ENCODE measurements around the gene EPHA4. TPM values are rescaled to one million over a fixed set of nuclear protein-coding genes. Genes with fewer than 3 reads are reported as not detected.

EPHA4 gene
- total and polyA plus RNA-seq, 2 donors (not counting 1 experiment from before 2014, with no cell fraction given), result 9.6 to 21.0 TPM

DNA sequence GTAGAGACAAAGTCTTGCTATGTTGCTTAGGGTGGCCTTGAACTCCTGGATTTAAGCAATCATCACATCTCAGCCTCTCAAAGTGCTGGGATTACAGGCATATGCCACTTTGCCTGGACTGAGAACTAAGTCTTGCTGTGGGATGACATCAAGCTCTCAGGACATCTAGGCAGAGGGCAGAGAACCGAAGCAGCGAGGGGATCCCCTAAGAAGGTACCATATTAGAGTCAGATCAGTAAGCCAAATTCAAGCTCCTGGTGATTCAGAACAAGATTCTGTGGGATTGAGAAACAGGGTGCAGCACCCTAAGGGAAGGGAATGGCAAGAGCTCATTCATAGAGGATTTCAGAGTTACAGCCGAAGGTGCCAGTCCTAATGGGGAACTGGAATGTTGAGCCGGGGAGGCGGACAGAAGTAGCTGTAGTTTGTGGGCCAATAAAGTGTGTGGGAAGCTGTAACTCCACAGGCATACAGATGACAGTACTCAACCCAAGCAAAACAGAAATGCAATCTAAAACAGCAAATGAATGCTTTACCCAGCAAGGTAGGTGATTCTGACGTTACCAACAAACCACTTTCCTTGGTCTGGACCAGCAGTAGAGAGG lies 30.9 kb downstream of the EPHA4 start:
- DNase-seq (ENCODE audit: low read depth in 2 of 2), result no peak
- TF ChIP-seq, protein P1, sequence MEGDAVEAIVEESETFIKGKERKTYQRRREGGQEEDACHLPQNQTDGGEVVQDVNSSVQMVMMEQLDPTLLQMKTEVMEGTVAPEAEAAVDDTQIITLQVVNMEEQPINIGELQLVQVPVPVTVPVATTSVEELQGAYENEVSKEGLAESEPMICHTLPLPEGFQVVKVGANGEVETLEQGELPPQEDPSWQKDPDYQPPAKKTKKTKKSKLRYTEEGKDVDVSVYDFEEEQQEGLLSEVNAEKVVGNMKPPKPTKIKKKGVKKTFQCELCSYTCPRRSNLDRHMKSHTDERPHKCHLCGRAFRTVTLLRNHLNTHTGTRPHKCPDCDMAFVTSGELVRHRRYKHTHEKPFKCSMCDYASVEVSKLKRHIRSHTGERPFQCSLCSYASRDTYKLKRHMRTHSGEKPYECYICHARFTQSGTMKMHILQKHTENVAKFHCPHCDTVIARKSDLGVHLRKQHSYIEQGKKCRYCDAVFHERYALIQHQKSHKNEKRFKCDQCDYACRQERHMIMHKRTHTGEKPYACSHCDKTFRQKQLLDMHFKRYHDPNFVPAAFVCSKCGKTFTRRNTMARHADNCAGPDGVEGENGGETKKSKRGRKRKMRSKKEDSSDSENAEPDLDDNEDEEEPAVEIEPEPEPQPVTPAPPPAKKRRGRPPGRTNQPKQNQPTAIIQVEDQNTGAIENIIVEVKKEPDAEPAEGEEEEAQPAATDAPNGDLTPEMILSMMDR (conservative IDR thresholded peaks at IDR 0.05 in 1 of 2, IDR thresholded peaks at IDR 0.05 in 1 of 2; ENCODE audit: low read depth in 1 of 2, low read length in 2 of 2), result no peak
- TF ChIP-seq EZH2 (IDR thresholded peaks at IDR 0.05; ENCODE audit: low read length, missing control alignments), result no peak
- Histone ChIP-seq H4K20me1 (ENCODE audit: control insufficient read depth, extremely low read depth, insufficient read depth, low read length) (no peaks in the 10 kb centered on the region), H3K9ac (ENCODE audit: insufficient read depth, low read length) (no peak overlapping the region), H3K79me2 (ENCODE audit: control insufficient read depth, insufficient read depth, low read length) (no peaks in the 10 kb centered on the region), H3K4me1 (ENCODE audit: control insufficient read depth, extremely low read depth, insufficient read depth, low read length) (no peaks in the 10 kb centered on the region), H3K36me3 (ENCODE audit: control insufficient read depth, insufficient read depth, low read length) (no peaks in the 10 kb centered on the region), H3K27ac (ENCODE audit: insufficient read depth, low read length) (no peak overlapping the region), H3K4me3 (replicated peaks in 1 of 4; ENCODE audit: control extremely low read depth in 1 of 4, insufficient read depth in 1 of 4, low read depth in 3 of 4, low read length in 4 of 4) (no peak overlapping the region), H3K4me2 (ENCODE audit: extremely low read depth, insufficient read depth, low read length) (no peak overlapping the region), H2AFZ (ENCODE audit: low read length) (no peak overlapping the region), H3K9me3 (ENCODE audit: control insufficient read depth, insufficient read depth, low read depth, low read length) (no peaks in the 10 kb centered on the region), H3K27me3 (ENCODE audit: control insufficient read depth, insufficient read depth, low read length) (no peaks in the 10 kb centered on the region)

- H3K9me3 ChIP-seq (ENCODE audit: control insufficient read depth, insufficient read depth, low read depth, low read length), result no peaks in the 10 kb centered on the region
- H3K9ac ChIP-seq (ENCODE audit: insufficient read depth, low read length), result no peak overlapping the region
- no peak overlapping the region for H3K4me3 ChIP-seq (replicated peaks in 1 of 4; ENCODE audit: control extremely low read depth in 1 of 4, insufficient read depth in 1 of 4, low read depth in 3 of 4, low read length in 4 of 4)
- H3K4me2 ChIP-seq (ENCODE audit: extremely low read depth, insufficient read depth, low read length), result no peak overlapping the region
- no peaks in the 10 kb centered on the region for H3K36me3 ChIP-seq (ENCODE audit: control insufficient read depth, insufficient read depth, low read length)
- H2AFZ ChIP-seq (ENCODE audit: low read length), result no peak overlapping the region
- no peaks in the 10 kb centered on the region for H3K27me3 ChIP-seq (ENCODE audit: control insufficient read depth, insufficient read depth, low read length)
- no peaks in the 10 kb centered on the region for H3K79me2 ChIP-seq (ENCODE audit: control insufficient read depth, insufficient read depth, low read length)
- H3K4me1 ChIP-seq (ENCODE audit: control insufficient read depth, extremely low read depth, insufficient read depth, low read length), result no peaks in the 10 kb centered on the region
- H4K20me1 ChIP-seq (ENCODE audit: control insufficient read depth, extremely low read depth, insufficient read depth, low read length), result no peaks in the 10 kb centered on the region
- no peak for DNase-seq (ENCODE audit: low read depth in 2 of 2)
- H3K27ac ChIP-seq (ENCODE audit: insufficient read depth, low read length), result no peak overlapping the region
- no peak for TF ChIP-seq EZH2 (IDR thresholded peaks at IDR 0.05; ENCODE audit: low read length, missing control alignments)
- TF ChIP-seq, protein P1 (conservative IDR thresholded peaks at IDR 0.05 in 1 of 2, IDR thresholded peaks at IDR 0.05 in 1 of 2; ENCODE audit: low read depth in 1 of 2, low read length in 2 of 2), result no peak
Observed at GRCh38 chr2:221539246-221539645, 32.9 kb downstream of the EPHA4 start.

- H3K9ac ChIP-seq (ENCODE audit: insufficient read depth, low read length), result no peak overlapping the region
- no peaks in the 10 kb centered on the region for H3K36me3 ChIP-seq (ENCODE audit: control insufficient read depth, insufficient read depth, low read length)
- H2AFZ ChIP-seq (ENCODE audit: low read length), result no peak overlapping the region
- H3K27ac ChIP-seq (ENCODE audit: insufficient read depth, low read length), result no peak overlapping the region
- no peaks in the 10 kb centered on the region for H3K79me2 ChIP-seq (ENCODE audit: control insufficient read depth, insufficient read depth, low read length)
- no peak overlapping the region for H3K4me3 ChIP-seq (replicated peaks in 1 of 4; ENCODE audit: control extremely low read depth in 1 of 4, insufficient read depth in 1 of 4, low read depth in 3 of 4, low read length in 4 of 4)
- TF ChIP-seq, protein P1 (conservative IDR thresholded peaks at IDR 0.05 in 1 of 2, IDR thresholded peaks at IDR 0.05 in 1 of 2; ENCODE audit: low read depth in 1 of 2, low read length in 2 of 2), result no peak
- TF ChIP-seq EZH2 (IDR thresholded peaks at IDR 0.05; ENCODE audit: low read length, missing control alignments), result no peak
- H3K4me1 ChIP-seq (ENCODE audit: control insufficient read depth, extremely low read depth, insufficient read depth, low read length), result no peaks in the 10 kb centered on the region
- no peaks in the 10 kb centered on the region for H3K9me3 ChIP-seq (ENCODE audit: control insufficient read depth, insufficient read depth, low read depth, low read length)
- no peak overlapping the region for H3K4me2 ChIP-seq (ENCODE audit: extremely low read depth, insufficient read depth, low read length)
- DNase-seq (ENCODE audit: low read depth in 2 of 2), result no peak
- no peaks in the 10 kb centered on the region for H3K27me3 ChIP-seq (ENCODE audit: control insufficient read depth, insufficient read depth, low read length)
- H4K20me1 ChIP-seq (ENCODE audit: control insufficient read depth, extremely low read depth, insufficient read depth, low read length), result no peaks in the 10 kb centered on the region
Observed at GRCh38 chr2:221535824-221536223, 36.3 kb downstream of the EPHA4 start.

Measured in fibroblast of lung (primary cell).